H9 (cell line): ENCODE results near the gene TERT. TPM values are rescaled to one million over a fixed set of nuclear protein-coding genes. Genes with fewer than 3 reads are reported as not detected.
"Not testable (repeated sequence)": the region's sequence is repeated elsewhere in the genome, so short reads cannot be mapped to it uniquely, and the experiment has no call there.

ENCODE experiments used
- DNase-seq: peaks from one replicate; pipeline ENCODE4 v3.0.0-alpha.2; 2017
- H2AFZ ChIP-seq: one replicate; pipeline ENCODE4 v1.6.1; 2013; ENCODE audit warnings: mild to moderate bottlenecking, low read length, control low read depth, moderate library complexity
- H2AK5ac ChIP-seq: 2 replicates; pipeline ENCODE4 v1.6.1; 2013; ENCODE audit warnings: low read length, control low read depth, mixed read lengths; ENCODE audit not compliant: insufficient read length
- H2BK120ac ChIP-seq: one replicate; pipeline ENCODE4 v1.6.1; 2013; ENCODE audit warnings: low read depth, mild to moderate bottlenecking, low read length, control low read depth, inconsistent platforms; ENCODE audit not compliant: poor library complexity, severe bottlenecking
- H2BK12ac ChIP-seq: 2 replicates; pipeline ENCODE4 v1.6.1; 2013; ENCODE audit warnings: low read length, control low read depth, mixed read lengths, low read depth; ENCODE audit not compliant: insufficient read length
- H2BK15ac ChIP-seq: 2 replicates; pipeline ENCODE4 v1.6.1; 2013; ENCODE audit warnings: low read depth, low read length, control low read depth
- H2BK20ac ChIP-seq: one replicate; pipeline ENCODE4 v1.6.1; 2013; ENCODE audit warnings: low read depth, mild to moderate bottlenecking, low read length, control low read depth, inconsistent platforms; ENCODE audit not compliant: poor library complexity, severe bottlenecking
- H2BK5ac ChIP-seq: 2 replicates; pipeline ENCODE4 v1.6.1; 2013; ENCODE audit warnings: low read length, control low read depth, mixed read lengths; ENCODE audit not compliant: insufficient read length
- H3K14ac ChIP-seq: 2 replicates; pipeline ENCODE4 v1.6.1; 2013; ENCODE audit warnings: low read length, control low read depth; ENCODE audit not compliant: insufficient read depth
- H3K18ac ChIP-seq: 2 replicates; pipeline ENCODE4 v1.6.1; 2013; ENCODE audit warnings: low read depth, mild to moderate bottlenecking, mixed read lengths, low read length, control low read depth; ENCODE audit not compliant: insufficient read length
- H3K23ac ChIP-seq: 2 replicates; pipeline ENCODE4 v1.6.1; 2013; ENCODE audit warnings: low read length, control low read depth, mixed read lengths, low read depth; ENCODE audit not compliant: insufficient read length
- H3K23me2 ChIP-seq: 2 replicates; pipeline ENCODE4 v1.6.1; 2013; ENCODE audit warnings: low read depth, mild to moderate bottlenecking, mixed read lengths, low read length, control low read depth; ENCODE audit not compliant: insufficient read length, poor library complexity, severe bottlenecking
- H3K27ac ChIP-seq: 2 replicates; pipeline ENCODE4 v1.5.1; 2013; ENCODE audit warnings: low read length, control low read depth, mixed read lengths, low read depth; ENCODE audit not compliant: insufficient read length
- H3K27me3 ChIP-seq: 2 replicates; pipeline ENCODE4 v1.6.1; 2013; ENCODE audit warnings: low read length, control low read depth, inconsistent platforms; ENCODE audit not compliant: insufficient read depth
- H3K4ac ChIP-seq: 2 replicates; pipeline ENCODE4 v1.6.1; 2013; ENCODE audit warnings: low read depth, mild to moderate bottlenecking, control low read depth, inconsistent platforms, low read length, moderate library complexity
- H3K4me1 ChIP-seq: 2 replicates; pipeline ENCODE4 v1.6.1; 2013; ENCODE audit warnings: low read length, control low read depth, inconsistent platforms; ENCODE audit not compliant: insufficient read depth
- H3K4me2 ChIP-seq: 2 replicates; pipeline ENCODE4 v1.6.1; 2013; ENCODE audit warnings: low read length, control low read depth, mixed read lengths; ENCODE audit not compliant: insufficient read length, insufficient read depth
- H3K56ac ChIP-seq: 2 replicates; pipeline ENCODE4 v1.6.1; 2013; ENCODE audit warnings: low read depth, mild to moderate bottlenecking, mixed read lengths, low read length, control low read depth; ENCODE audit not compliant: insufficient read length
- H3K79me1 ChIP-seq: 2 replicates; pipeline ENCODE4 v1.6.1; 2013; ENCODE audit warnings: low read depth, mild to moderate bottlenecking, moderate library complexity, low read length, control low read depth, inconsistent platforms; ENCODE audit not compliant: insufficient read depth, poor library complexity, severe bottlenecking
- H3K79me2 ChIP-seq: 2 replicates; pipeline ENCODE4 v1.6.1; 2013; ENCODE audit warnings: low read length, control low read depth, inconsistent platforms; ENCODE audit not compliant: insufficient read depth
- H3K9ac ChIP-seq: 2 replicates; pipeline ENCODE4 v1.6.1; 2013; ENCODE audit warnings: low read length, control low read depth, mixed read lengths; ENCODE audit not compliant: insufficient read length; ENCODE audit errors: extremely low read depth
- H3K9me3 ChIP-seq: one replicate; pipeline ENCODE4 v1.6.1; 2013; ENCODE audit warnings: low read depth, low read length, inconsistent platforms; ENCODE audit not compliant: control insufficient read depth
- H3T11ph ChIP-seq: one replicate; pipeline ENCODE4 v1.6.1; 2013; ENCODE audit warnings: mild to moderate bottlenecking, low read length, control low read depth, inconsistent platforms
- H4K20me1 ChIP-seq: one replicate; pipeline ENCODE4 v1.6.1; 2013; ENCODE audit not compliant: control insufficient read depth, insufficient read length, insufficient read depth
- H4K5ac ChIP-seq: 2 replicates; pipeline ENCODE4 v1.6.1; 2013; ENCODE audit warnings: low read depth, mild to moderate bottlenecking, mixed read lengths, low read length, control low read depth; ENCODE audit not compliant: insufficient read length
- H4K8ac ChIP-seq: replicated peaks from 2 replicates; pipeline ENCODE4 v1.6.1; 2013; ENCODE audit warnings: low read length, control low read depth, mixed read lengths, low read depth; ENCODE audit not compliant: insufficient read length
- H4K91ac ChIP-seq: 2 replicates; pipeline ENCODE4 v1.6.1; 2013; ENCODE audit warnings: low read depth, mild to moderate bottlenecking, moderate library complexity, mixed read lengths, low read length, control low read depth; ENCODE audit not compliant: insufficient read length
- H3K27ac Mint-ChIP-seq, 3 experiments: 2 replicates in 2 of 3; 3 replicates in 1 of 3; pipeline ENCODE4 v1.8.0; 2020 to 2021; ENCODE audit warnings: mixed read lengths in 3 of 3, mild to moderate bottlenecking in 1 of 3, moderate library complexity in 1 of 3
- H3K27me3 Mint-ChIP-seq: 2 replicates; pipeline ENCODE4 v1.8.0; 2021; ENCODE audit warnings: low read depth, mild to moderate bottlenecking, moderate library complexity, mixed read lengths
- H3K36me3 Mint-ChIP-seq, 3 experiments: 2 replicates in 2 of 3; 3 replicates in 1 of 3; pipeline ENCODE4 v1.8.0; 2020 to 2021; ENCODE audit warnings: low read depth in 3 of 3, mixed read lengths in 3 of 3; ENCODE audit not compliant: insufficient read depth in 1 of 3
- H3K4me1 Mint-ChIP-seq, 2 experiments: 2 replicates each; pipeline ENCODE4 v1.8.0; 2020; ENCODE audit warnings: mixed read lengths in 2 of 2
- H3K4me3 Mint-ChIP-seq, 2 experiments: 2 replicates in 1 of 2; 3 replicates in 1 of 2; pipeline ENCODE4 v1.8.0; 2020 to 2021; ENCODE audit warnings: mild to moderate bottlenecking in 2 of 2, mixed read lengths in 2 of 2, moderate library complexity in 1 of 2
- H3K9me3 Mint-ChIP-seq, 2 experiments: 2 replicates in 1 of 2; 3 replicates in 1 of 2; pipeline ENCODE4 v1.8.0; 2020; ENCODE audit warnings: mild to moderate bottlenecking in 2 of 2, mixed read lengths in 2 of 2, moderate library complexity in 1 of 2
- WGBS: extraction: QIAGEN DNeasy Blood & Tissue Kit; methylation state at CpG from one replicate; pipeline ENCODE4 v1.1.7; 2013; ENCODE audit warnings: missing lambda C conversion rate, low lambda C conversion rate, mixed read lengths; ENCODE audit not compliant: insufficient read length; ENCODE audit errors: extremely low coverage; 5-methylcytosine and 5-hydroxymethylcytosine counted together
- total RNA-seq: library from RNA; stranded (reverse); gene quantifications from 2 replicates; pipeline ENCODE4 v1.2.1, GENCODE V29; 2021
- TF ChIP-seq, protein P1 (sequence below): fragments of 200-600 bp; sonication (generic); conservative IDR thresholded peaks from 3 replicates; pipeline ENCODE4 v1.8.0; 2021; ENCODE audit warnings: antibody characterized with exemption, mild to moderate bottlenecking

The TERT gene
- total RNA-seq, 1 experiment from 2014 or later, result 15.5 TPM

DNA sequence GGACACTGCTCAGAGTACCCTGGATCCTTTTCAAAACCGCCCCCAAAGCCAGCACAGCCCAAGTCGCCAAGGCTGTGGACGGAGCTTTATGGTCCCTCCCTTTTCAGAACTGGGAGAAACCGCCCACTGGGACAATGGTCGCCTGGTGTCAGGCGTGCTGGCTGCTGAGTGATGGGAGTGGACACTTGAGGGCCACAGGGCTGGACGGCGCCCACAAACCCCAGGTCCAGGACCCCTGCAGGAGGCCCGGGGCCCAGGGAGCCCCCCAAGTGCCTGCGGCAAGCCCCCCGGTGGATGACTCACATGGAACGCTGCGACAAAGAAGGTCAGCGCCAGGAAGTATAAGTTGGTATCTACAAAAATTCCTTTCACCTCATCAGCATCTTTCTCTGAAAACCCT, 39.1 kb upstream of the TERT start:
- no peak overlapping the region for H2BK15ac ChIP-seq
- no peak overlapping the region for H3K9ac ChIP-seq
- H3K18ac ChIP-seq, result no peak overlapping the region
- H2BK120ac ChIP-seq, result no peak overlapping the region
- WGBS, result no CpG with 5 or more reads among the region's 14 CpGs
- DNase-seq, result no peak
- H3K4me1 ChIP-seq, result no peaks in the 10 kb centered on the region
- H3K14ac ChIP-seq, result no peak overlapping the region
- Mint-ChIP-seq H3K27me3 (no peaks in the 10 kb centered on the region), H3K4me1 (no peaks in the 10 kb centered on the region), H3K36me3 (peaks cover 61 to 89% (median 86%) of the 10 kb centered on the region in 3 experiments), H3K4me3 (no peak overlapping the region), H3K9me3 (no peaks in the 10 kb centered on the region), H3K27ac (no peak overlapping the region)
- H3K27ac ChIP-seq, result no peak overlapping the region
- H3K9me3 ChIP-seq, result no peaks in the 10 kb centered on the region
- H3K56ac ChIP-seq, result no peak overlapping the region
- H3K79me1 ChIP-seq, result no peaks in the 10 kb centered on the region
- no peaks in the 10 kb centered on the region for H4K20me1 ChIP-seq
- TF ChIP-seq, protein P1, sequence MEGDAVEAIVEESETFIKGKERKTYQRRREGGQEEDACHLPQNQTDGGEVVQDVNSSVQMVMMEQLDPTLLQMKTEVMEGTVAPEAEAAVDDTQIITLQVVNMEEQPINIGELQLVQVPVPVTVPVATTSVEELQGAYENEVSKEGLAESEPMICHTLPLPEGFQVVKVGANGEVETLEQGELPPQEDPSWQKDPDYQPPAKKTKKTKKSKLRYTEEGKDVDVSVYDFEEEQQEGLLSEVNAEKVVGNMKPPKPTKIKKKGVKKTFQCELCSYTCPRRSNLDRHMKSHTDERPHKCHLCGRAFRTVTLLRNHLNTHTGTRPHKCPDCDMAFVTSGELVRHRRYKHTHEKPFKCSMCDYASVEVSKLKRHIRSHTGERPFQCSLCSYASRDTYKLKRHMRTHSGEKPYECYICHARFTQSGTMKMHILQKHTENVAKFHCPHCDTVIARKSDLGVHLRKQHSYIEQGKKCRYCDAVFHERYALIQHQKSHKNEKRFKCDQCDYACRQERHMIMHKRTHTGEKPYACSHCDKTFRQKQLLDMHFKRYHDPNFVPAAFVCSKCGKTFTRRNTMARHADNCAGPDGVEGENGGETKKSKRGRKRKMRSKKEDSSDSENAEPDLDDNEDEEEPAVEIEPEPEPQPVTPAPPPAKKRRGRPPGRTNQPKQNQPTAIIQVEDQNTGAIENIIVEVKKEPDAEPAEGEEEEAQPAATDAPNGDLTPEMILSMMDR, result no peak
- no peak overlapping the region for H3K23ac ChIP-seq
- no peak overlapping the region for H3K4me2 ChIP-seq
- no peak overlapping the region for H2BK5ac ChIP-seq
- H2AK5ac ChIP-seq, result no peak overlapping the region
- no peaks in the 10 kb centered on the region for H3K79me2 ChIP-seq
- H3T11ph ChIP-seq, result no peak overlapping the region
- no peak overlapping the region for H2AFZ ChIP-seq
- no peak overlapping the region for H4K5ac ChIP-seq
- no peak overlapping the region for H4K91ac ChIP-seq
- no peaks in the 10 kb centered on the region for H3K23me2 ChIP-seq
- no peak overlapping the region for H3K4ac ChIP-seq
- no peak overlapping the region for H2BK20ac ChIP-seq
- no peaks in the 10 kb centered on the region for H3K27me3 ChIP-seq
- H4K8ac ChIP-seq, result no peak overlapping the region
- no peak overlapping the region for H2BK12ac ChIP-seq

DNA sequence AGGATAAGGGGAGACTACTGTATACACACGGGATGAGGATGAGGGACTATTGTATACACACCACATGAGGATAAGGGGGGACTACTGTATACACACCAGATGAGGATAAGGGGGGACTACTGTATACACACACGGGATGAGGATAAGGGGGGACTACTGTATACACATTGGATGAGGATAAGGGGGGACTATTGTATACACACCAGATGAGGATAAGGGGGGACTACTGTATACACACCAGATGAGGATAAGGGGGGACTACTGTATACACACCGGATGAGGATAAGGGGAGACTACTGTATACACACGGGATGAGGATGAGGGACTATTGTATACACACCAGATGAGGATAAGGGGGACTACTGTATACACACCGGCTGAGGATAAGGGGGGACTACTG, 38.4 kb upstream of the TERT start:
- H2BK120ac ChIP-seq, H2BK20ac ChIP-seq, H3K9ac ChIP-seq, H2AFZ ChIP-seq, H3K27ac ChIP-seq, H3K4ac ChIP-seq, H3K79me1 ChIP-seq, H3K27ac Mint-ChIP-seq, H2BK15ac ChIP-seq, H3K23ac ChIP-seq, H3K23me2 ChIP-seq, H4K91ac ChIP-seq, H3K27me3 ChIP-seq, H4K8ac ChIP-seq, H3K27me3 Mint-ChIP-seq, H2BK5ac ChIP-seq, H3K79me2 ChIP-seq, H3K4me3 Mint-ChIP-seq, H3K14ac ChIP-seq, H4K5ac ChIP-seq, H2AK5ac ChIP-seq, H3T11ph ChIP-seq, H3K9me3 ChIP-seq, H4K20me1 ChIP-seq, H3K18ac ChIP-seq, DNase-seq, H3K4me1 Mint-ChIP-seq, H2BK12ac ChIP-seq, H3K9me3 Mint-ChIP-seq, H3K56ac ChIP-seq, H3K4me1 ChIP-seq, H3K4me2 ChIP-seq: not testable (repeated sequence)
- no CpG with 5 or more reads among the region's 5 CpGs for WGBS
- H3K36me3 Mint-ChIP-seq, result peaks cover 67 to 89% (median 87%) of the 10 kb centered on the region in 3 experiments
